ENCODE measurements around the gene TBXA2R. TPM values are rescaled to one million over a fixed set of nuclear protein-coding genes. Genes with fewer than 3 reads are reported as not detected.

Gene TBXA2R
- 0.12 and 0.70 TPM in 2 replicates for total RNA-seq
- 1.2 and 2.0 TPM in 2 replicates for polyA plus RNA-seq

GRCh38 chr19:3606690-3607289 is at the start of gene TBXA2R:
TBXA2R (minus strand) TSS chr19:3606875; CDS start chr19:3600634, 6,241 bp downstream.
- peak within 1 kb of the TSS; percentile 82 for H3K4me2 ChIP-seq
- H3K9me3 ChIP-seq (ENCODE audit: low read depth): no peaks in the 10 kb centered on the region
- peak; percentile 55 for DNase-seq (ENCODE audit: low spot score)
- peaks cover 27% of the 10 kb centered on the region for H3K27me3 ChIP-seq
- H3K4me3 ChIP-seq: no peak within 1 kb of the TSS
- no peaks in the 10 kb centered on the region for H3K9me2 ChIP-seq (replicated peaks; ENCODE audit: insufficient read depth)
- H3K4me1 ChIP-seq (ENCODE audit: insufficient read depth): peaks cover 17% of the 10 kb centered on the region
- no peak within 1 kb of the TSS for H3K27ac ChIP-seq
- H3K79me2 ChIP-seq: no peaks in the 10 kb centered on the region
- 4% methylated on average over 19 of the region's 46 CpGs for WGBS (ENCODE audit: low lambda C conversion rate, missing lambda C conversion rate)
- TF ChIP-seq EZH2 (IDR thresholded peaks at IDR 0.05; ENCODE audit: borderline replicate concordance) (no peak), EZH2phosphoT487 (IDR thresholded peaks at IDR 0.05; ENCODE audit: low read depth, severe bottlenecking, unreplicated experiment) (no peak), CTCF (IDR thresholded peaks at IDR 0.05; ENCODE audit: poor library complexity) (no peak)
- H2AFZ ChIP-seq: peak within 1 kb of the TSS; percentile 40
- no peaks in the 10 kb centered on the region for H3K36me3 ChIP-seq (replicated peaks; ENCODE audit: insufficient read depth, low read depth)
- H4K20me1 ChIP-seq (ENCODE audit: insufficient read depth, poor library complexity, severe bottlenecking): no peaks in the 10 kb centered on the region

- H3K4me2 ChIP-seq: no peak overlapping the region
- H3K36me3 ChIP-seq (replicated peaks; ENCODE audit: insufficient read depth, low read depth): no peaks in the 10 kb centered on the region
- DNase-seq (ENCODE audit: low spot score): no peak
- H3K9me2 ChIP-seq (replicated peaks; ENCODE audit: insufficient read depth): no peaks in the 10 kb centered on the region
- TF ChIP-seq CTCF (IDR thresholded peaks at IDR 0.05; ENCODE audit: poor library complexity): no peak
- no peak for TF ChIP-seq EZH2 (IDR thresholded peaks at IDR 0.05; ENCODE audit: borderline replicate concordance)
- no peak for TF ChIP-seq EZH2phosphoT487 (IDR thresholded peaks at IDR 0.05; ENCODE audit: low read depth, severe bottlenecking, unreplicated experiment)
- no peaks in the 10 kb centered on the region for H3K27me3 ChIP-seq
- peak overlapping the region; percentile 51 for H3K27ac ChIP-seq
- no peak overlapping the region for H3K4me3 ChIP-seq
- H3K4me1 ChIP-seq (ENCODE audit: insufficient read depth): no peaks in the 10 kb centered on the region
- WGBS (ENCODE audit: low lambda C conversion rate, missing lambda C conversion rate): 94% methylated on average over 29 of the region's 36 CpGs
- no peak overlapping the region for H2AFZ ChIP-seq
- H4K20me1 ChIP-seq (ENCODE audit: insufficient read depth, poor library complexity, severe bottlenecking): no peaks in the 10 kb centered on the region
- H3K9me3 ChIP-seq (ENCODE audit: low read depth): no peaks in the 10 kb centered on the region
- H3K79me2 ChIP-seq: no peaks in the 10 kb centered on the region
Observed at GRCh38 chr19:3656073-3656746, 49.5 kb upstream of the TBXA2R start.

- Histone ChIP-seq H3K9me3 (ENCODE audit: low read depth) (no peaks in the 10 kb centered on the region), H3K27ac (peak overlapping the region; percentile 82), H3K36me3 (replicated peaks; ENCODE audit: insufficient read depth, low read depth) (no peaks in the 10 kb centered on the region), H3K79me2 (no peaks in the 10 kb centered on the region), H2AFZ (no peak overlapping the region), H3K4me3 (no peak overlapping the region), H3K9me2 (replicated peaks; ENCODE audit: insufficient read depth) (no peaks in the 10 kb centered on the region), H3K27me3 (no peaks in the 10 kb centered on the region), H4K20me1 (ENCODE audit: insufficient read depth, poor library complexity, severe bottlenecking) (no peaks in the 10 kb centered on the region), H3K4me2 (no peak overlapping the region), H3K4me1 (ENCODE audit: insufficient read depth) (no peaks in the 10 kb centered on the region)
- no peak for TF ChIP-seq EZH2phosphoT487 (IDR thresholded peaks at IDR 0.05; ENCODE audit: low read depth, severe bottlenecking, unreplicated experiment)
- no peak for TF ChIP-seq EZH2 (IDR thresholded peaks at IDR 0.05; ENCODE audit: borderline replicate concordance)
- TF ChIP-seq CTCF (IDR thresholded peaks at IDR 0.05; ENCODE audit: poor library complexity): no peak
- WGBS (ENCODE audit: low lambda C conversion rate, missing lambda C conversion rate): 87% methylated on average over 23 of the region's 25 CpGs
- DNase-seq (ENCODE audit: low spot score): peak; percentile 76
Observed at GRCh38 chr19:3655402-3656072, 48.9 kb upstream of the TBXA2R start.
